Type B pancreatic cell (in vitro differentiated cells): Measurements from ENCODE around the gene SPACA6. TPM values are rescaled to one million over a fixed set of nuclear protein-coding genes. Genes with fewer than 3 reads are reported as not detected.
A peak's percentile ranks its signal among the peaks of the same experiment; 100 is the strongest.

ENCODE experiments used
- DNase-seq: peaks from one replicate; pipeline ENCODE4 v3.0.0; 2021; ENCODE audit warnings: mixed read lengths; ENCODE audit not compliant: unreplicated experiment; ENCODE audit errors: extremely low spot score
- H3K27ac Mint-ChIP-seq: 2 replicates; pipeline ENCODE4 v1.8.0; 2021; ENCODE audit warnings: mild to moderate bottlenecking, mixed read lengths
- H3K27me3 Mint-ChIP-seq: 2 replicates; pipeline ENCODE4 v1.8.0; 2021; ENCODE audit warnings: mixed read lengths
- H3K36me3 Mint-ChIP-seq: 2 replicates; pipeline ENCODE4 v1.8.0; 2021; ENCODE audit warnings: mixed read lengths
- H3K4me1 Mint-ChIP-seq: one replicate; pipeline ENCODE4 v1.8.0; 2021; ENCODE audit warnings: mixed read lengths; ENCODE audit not compliant: unreplicated experiment
- H3K4me3 Mint-ChIP-seq: 2 replicates; pipeline ENCODE4 v1.8.0; 2021; ENCODE audit warnings: mild to moderate bottlenecking, mixed read lengths
- H3K9me3 Mint-ChIP-seq: 2 replicates; pipeline ENCODE4 v1.8.0; 2021; ENCODE audit warnings: mixed read lengths
- total RNA-seq: library from RNA; stranded (reverse); gene quantifications from 2 replicates; pipeline ENCODE4 v1.2.1, GENCODE V29; 2021; ENCODE audit warnings: low replicate concordance
- TF ChIP-seq, protein P1 (sequence below): fragments of 200-600 bp; sonication (generic); conservative IDR thresholded peaks from 2 replicates; pipeline ENCODE4 v1.5.0; 2021; ENCODE audit warnings: antibody characterized with exemption, mild to moderate bottlenecking

SPACA6 gene
- total RNA-seq, 1 donor from 2014 or later: 28.7 TPM

DNA sequence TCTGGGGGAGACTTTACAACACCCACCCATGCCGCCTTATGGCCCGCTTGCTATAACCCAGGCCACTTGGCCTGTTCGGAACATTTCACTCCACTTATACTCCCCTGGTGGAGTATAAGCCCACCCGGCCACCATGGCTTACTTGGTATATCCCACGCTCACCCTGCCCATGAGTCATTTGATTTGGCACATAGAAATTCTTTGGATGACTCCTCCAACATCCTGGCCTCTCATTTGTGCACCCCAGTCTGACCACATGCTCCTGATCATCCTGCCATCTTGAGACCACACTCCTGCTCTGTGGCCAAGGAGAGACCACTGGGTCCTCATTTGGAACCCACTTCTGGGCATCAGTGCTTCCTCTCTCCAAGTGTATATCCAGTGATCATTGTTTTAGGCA, 5.2 kb downstream of the SPACA6 start:
- no peak for DNase-seq
- no peak overlapping the region for H3K27ac Mint-ChIP-seq

DNA sequence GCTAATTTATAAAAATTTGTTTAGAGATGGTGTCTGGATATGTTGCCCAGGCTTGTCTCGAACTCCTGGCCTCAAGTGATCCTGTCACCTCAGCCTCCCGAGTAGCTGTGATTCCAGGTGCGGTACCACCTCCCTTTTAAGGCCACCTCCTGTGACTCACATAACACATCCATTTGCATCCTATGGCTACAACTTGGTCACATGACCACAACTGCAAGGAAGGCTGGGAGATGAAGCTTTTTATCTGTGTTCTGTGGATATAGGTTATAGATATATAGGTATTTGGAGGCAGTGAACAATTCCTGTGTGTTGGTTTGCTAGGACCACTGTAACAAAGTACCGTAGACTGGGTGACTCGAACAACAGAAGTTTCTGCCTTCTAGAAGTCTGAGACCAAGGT, 6.0 kb downstream of the SPACA6 start:
- H3K9me3 Mint-ChIP-seq: no peaks in the 10 kb centered on the region
- peaks cover 17% of the 10 kb centered on the region for H3K4me1 Mint-ChIP-seq
- TF ChIP-seq, protein P1, sequence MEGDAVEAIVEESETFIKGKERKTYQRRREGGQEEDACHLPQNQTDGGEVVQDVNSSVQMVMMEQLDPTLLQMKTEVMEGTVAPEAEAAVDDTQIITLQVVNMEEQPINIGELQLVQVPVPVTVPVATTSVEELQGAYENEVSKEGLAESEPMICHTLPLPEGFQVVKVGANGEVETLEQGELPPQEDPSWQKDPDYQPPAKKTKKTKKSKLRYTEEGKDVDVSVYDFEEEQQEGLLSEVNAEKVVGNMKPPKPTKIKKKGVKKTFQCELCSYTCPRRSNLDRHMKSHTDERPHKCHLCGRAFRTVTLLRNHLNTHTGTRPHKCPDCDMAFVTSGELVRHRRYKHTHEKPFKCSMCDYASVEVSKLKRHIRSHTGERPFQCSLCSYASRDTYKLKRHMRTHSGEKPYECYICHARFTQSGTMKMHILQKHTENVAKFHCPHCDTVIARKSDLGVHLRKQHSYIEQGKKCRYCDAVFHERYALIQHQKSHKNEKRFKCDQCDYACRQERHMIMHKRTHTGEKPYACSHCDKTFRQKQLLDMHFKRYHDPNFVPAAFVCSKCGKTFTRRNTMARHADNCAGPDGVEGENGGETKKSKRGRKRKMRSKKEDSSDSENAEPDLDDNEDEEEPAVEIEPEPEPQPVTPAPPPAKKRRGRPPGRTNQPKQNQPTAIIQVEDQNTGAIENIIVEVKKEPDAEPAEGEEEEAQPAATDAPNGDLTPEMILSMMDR: no peak
- DNase-seq: no peak
- no peak overlapping the region for H3K27ac Mint-ChIP-seq
- H3K4me3 Mint-ChIP-seq: no peak overlapping the region
- peaks cover 5% of the 10 kb centered on the region for H3K27me3 Mint-ChIP-seq
- H3K36me3 Mint-ChIP-seq: peaks cover 46% of the 10 kb centered on the region

More for the DNA sequence above, 5.2 kb downstream of the SPACA6 start:
- H3K9me3 Mint-ChIP-seq: no peaks in the 10 kb centered on the region
- H3K36me3 Mint-ChIP-seq: peaks cover 46% of the 10 kb centered on the region
- H3K4me1 Mint-ChIP-seq: peaks cover 13% of the 10 kb centered on the region
- H3K4me3 Mint-ChIP-seq: no peak overlapping the region
- H3K27me3 Mint-ChIP-seq: peaks cover 3% of the 10 kb centered on the region
- TF ChIP-seq, protein P1: no peak

DNA sequence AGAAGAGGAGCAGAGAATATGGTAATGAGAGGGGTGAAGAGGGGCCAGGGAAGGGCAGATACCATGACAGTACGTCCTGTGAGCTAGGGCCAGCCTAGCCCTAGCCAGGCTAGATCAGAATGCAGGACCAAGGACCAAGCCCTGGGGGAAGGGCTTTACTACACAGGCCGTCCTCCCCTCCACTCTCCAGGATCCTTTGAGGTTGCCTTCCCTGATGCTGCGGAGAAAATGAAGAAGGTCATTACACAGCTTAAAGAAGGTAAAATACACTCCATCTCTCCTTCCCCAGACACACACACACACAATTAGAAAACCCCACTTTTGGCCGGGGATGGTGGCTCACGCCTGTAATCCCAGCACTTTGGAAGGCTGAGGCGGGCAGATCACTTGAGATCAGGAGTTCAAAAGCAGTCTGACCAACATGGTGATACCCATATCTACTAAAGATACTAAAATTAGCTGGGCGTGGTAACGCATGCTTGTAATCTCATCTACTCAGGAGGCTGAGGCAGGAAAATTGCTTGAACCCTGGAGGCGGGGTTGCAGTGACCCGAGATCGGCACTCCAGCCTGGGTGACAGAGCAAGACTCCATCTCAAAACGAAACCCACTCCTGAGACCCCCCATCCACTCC, 8.5 kb downstream of the SPACA6 start:
- Mint-ChIP-seq H3K4me1 (peaks cover 28% of the 10 kb centered on the region), H3K36me3 (peaks cover 43% of the 10 kb centered on the region), H3K4me3 (peak overlapping the region; percentile 88), H3K27me3 (peaks cover 5% of the 10 kb centered on the region), H3K27ac (peak overlapping the region; percentile 98), H3K9me3 (no peaks in the 10 kb centered on the region)
- TF ChIP-seq, protein P1: no peak
- no peak for DNase-seq

DNA sequence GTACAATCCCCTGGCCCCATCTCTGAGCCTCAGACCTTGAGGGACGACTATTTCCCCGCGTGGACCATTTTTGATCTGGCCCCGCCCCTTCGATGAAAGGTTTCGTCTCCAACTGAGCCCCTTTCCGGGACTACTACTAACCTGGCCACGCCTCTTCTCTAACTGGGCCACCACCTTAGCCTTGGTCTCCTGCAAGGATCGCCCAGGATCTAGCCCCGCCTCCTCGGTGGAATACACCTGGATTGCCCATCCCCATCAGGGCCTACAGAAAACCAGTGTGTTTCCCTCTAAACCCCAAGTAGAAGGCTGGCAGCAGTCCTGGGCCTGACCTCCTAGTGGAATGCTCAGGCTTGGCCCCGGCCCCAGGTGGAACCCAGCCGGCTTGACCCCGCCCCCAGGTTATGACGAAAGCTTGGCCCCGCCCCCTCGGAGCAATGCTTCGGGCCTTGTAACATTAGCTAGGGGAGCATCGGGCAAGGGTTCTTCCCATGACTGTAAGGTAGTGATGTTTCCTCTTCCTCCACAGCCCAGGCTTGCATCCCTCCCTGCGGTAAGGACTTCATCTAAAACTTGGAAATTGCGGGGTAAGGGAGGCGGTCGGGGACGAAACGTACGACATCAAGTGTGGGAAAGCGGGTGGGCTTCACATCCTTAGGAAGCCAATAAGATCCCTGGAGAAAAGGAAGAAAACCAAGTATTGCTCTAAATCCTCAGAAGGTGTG, 9.1 kb downstream of the SPACA6 start:
- Mint-ChIP-seq H3K4me1 (peaks cover 28% of the 10 kb centered on the region), H3K27me3 (peaks cover 5% of the 10 kb centered on the region), H3K27ac (peak overlapping the region; percentile 98), H3K9me3 (no peaks in the 10 kb centered on the region), H3K36me3 (peaks cover 39% of the 10 kb centered on the region), H3K4me3 (peak overlapping the region; percentile 88)
- DNase-seq: no peak
- TF ChIP-seq, protein P1: no peak

DNA sequence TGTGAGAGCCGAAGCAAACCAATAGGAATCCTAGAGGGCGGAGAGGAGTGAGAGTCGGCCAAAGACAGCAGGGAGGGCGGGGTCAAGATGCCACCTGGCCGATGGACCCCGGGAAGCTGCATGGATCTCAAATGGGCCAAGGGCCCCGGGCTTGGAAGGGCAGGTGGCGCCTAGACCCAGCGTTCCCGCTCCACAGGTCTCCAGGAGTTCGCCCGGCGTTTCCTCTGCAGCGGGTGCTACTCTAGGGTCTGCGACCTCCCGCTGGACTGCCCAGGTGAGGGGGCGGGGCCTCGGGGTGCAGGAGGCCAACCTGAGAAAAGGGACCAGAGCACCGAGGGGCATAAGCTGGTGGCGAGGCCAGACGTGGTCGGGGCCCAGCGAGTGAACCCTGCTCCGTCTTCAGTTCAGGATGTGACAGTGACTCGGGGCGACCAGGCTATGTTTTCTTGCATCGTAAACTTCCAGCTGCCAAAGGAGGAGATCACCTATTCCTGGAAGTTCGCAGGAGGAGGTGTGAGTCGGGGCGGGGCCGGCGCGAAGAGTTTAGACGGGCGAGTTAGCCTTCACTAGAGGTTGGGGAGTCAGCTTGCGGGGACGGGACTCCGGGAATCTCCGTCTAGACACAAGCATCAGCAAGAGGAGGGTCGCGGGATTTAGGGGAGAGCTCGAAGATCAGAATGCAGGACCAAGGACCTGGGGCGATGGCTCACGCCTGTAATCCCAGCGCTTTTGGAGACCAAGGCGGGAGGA, 9.9 kb downstream of the SPACA6 start:
- peak overlapping the region; percentile 88 for H3K4me3 Mint-ChIP-seq
- H3K36me3 Mint-ChIP-seq: peaks cover 32% of the 10 kb centered on the region
- H3K9me3 Mint-ChIP-seq: no peaks in the 10 kb centered on the region
- TF ChIP-seq, protein P1: no peak
- peaks cover 28% of the 10 kb centered on the region for H3K4me1 Mint-ChIP-seq
- no peak for DNase-seq
- peaks cover 5% of the 10 kb centered on the region for H3K27me3 Mint-ChIP-seq
- peak overlapping the region; percentile 98 for H3K27ac Mint-ChIP-seq
